Sigmoid colon (tissue), 4 donors: ENCODE results near the gene PI4KB.

ENCODE experiments used
- POLR2A ChIP-seq, 2 donors: fragments of 450-650 bp; IDR thresholded peaks; one replicate each; pipeline ENCODE4 v1.6.1; 2016; ENCODE audit warnings: antibody characterized with exemption in 2 of 2, mild to moderate bottlenecking in 2 of 2, moderate library complexity in 2 of 2
- POLR2AphosphoS5 ChIP-seq, 4 donors: sonication (generic); formaldehyde crosslinking; IDR thresholded peaks; one replicate each; pipeline ENCODE4 v1.6.1; 2017; ENCODE audit warnings: antibody characterized with exemption in 4 of 4
- TF ChIP-seq, protein P1 (sequence below), 4 experiments: fragments of 450-650 bp in 3 of 4; fragments of 200-600 bp in 1 of 4; IDR thresholded peaks; one replicate each; pipeline ENCODE4 v1.5.1; 2016 to 2019; ENCODE audit warnings: antibody characterized with exemption in 4 of 4, mild to moderate bottlenecking in 3 of 4, moderate library complexity in 2 of 4

DNA sequence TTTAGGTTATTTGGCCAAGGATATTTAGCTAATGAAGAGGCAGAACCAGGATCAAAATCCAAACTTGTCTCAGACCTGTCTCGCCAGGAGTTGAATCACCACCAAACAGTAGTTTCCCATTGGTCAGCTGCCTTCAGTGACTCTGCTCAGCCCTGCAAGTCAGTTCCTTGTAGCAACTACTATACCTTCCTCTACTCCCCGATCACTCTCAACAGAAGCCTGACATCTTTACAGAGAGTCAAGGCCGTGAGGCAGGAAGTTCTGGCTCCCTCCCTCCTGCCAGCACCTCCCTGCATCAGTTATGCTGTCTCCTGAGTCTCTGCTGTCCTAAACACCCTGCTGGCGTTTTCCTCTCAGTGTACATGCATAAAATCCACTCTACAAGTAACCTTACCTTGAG lies 59.5 kb downstream of the PI4KB start:
- TF ChIP-seq, protein P1, sequence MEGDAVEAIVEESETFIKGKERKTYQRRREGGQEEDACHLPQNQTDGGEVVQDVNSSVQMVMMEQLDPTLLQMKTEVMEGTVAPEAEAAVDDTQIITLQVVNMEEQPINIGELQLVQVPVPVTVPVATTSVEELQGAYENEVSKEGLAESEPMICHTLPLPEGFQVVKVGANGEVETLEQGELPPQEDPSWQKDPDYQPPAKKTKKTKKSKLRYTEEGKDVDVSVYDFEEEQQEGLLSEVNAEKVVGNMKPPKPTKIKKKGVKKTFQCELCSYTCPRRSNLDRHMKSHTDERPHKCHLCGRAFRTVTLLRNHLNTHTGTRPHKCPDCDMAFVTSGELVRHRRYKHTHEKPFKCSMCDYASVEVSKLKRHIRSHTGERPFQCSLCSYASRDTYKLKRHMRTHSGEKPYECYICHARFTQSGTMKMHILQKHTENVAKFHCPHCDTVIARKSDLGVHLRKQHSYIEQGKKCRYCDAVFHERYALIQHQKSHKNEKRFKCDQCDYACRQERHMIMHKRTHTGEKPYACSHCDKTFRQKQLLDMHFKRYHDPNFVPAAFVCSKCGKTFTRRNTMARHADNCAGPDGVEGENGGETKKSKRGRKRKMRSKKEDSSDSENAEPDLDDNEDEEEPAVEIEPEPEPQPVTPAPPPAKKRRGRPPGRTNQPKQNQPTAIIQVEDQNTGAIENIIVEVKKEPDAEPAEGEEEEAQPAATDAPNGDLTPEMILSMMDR (IDR thresholded peaks at IDR 0.05), result no peak
- TF ChIP-seq POLR2AphosphoS5 (IDR thresholded peaks at IDR 0.05), result no peak
- TF ChIP-seq POLR2A (IDR thresholded peaks at IDR 0.05), result no peak
